Loucy (cell line): ENCODE measurements around the gene CD180.

ENCODE experiments used
- H2AFZ ChIP-seq: fragments of 200-600 bp; sonication (generic); 2 replicates; pipeline ENCODE4 v1.6.0; 2016; ENCODE audit warnings: antibody characterized with exemption, mild to moderate bottlenecking, low read length, moderate library complexity
- H3F3A ChIP-seq: fragments of 200-600 bp; 2 replicates; pipeline ENCODE4 v1.6.0; 2016; ENCODE audit warnings: antibody characterized with exemption, low read depth, mild to moderate bottlenecking
- H3K27me3 ChIP-seq: fragments of 200-600 bp; sonication (generic); 2 replicates; pipeline ENCODE4 v1.6.1; 2014; ENCODE audit warnings: low read length, mild to moderate bottlenecking; ENCODE audit not compliant: insufficient read depth, poor library complexity, severe bottlenecking
- H3K36me3 ChIP-seq: fragments of 200-600 bp; sonication (generic); 2 replicates; pipeline ENCODE4 v1.6.1; 2016; ENCODE audit warnings: low read length; ENCODE audit not compliant: insufficient read depth
- H3K4me1 ChIP-seq: fragments of 200-600 bp; sonication (generic); 2 replicates; pipeline ENCODE4 v1.5.1; 2014; ENCODE audit warnings: low read length, mild to moderate bottlenecking; ENCODE audit not compliant: insufficient read depth, poor library complexity, severe bottlenecking
- H3K4me2 ChIP-seq: fragments of 200-600 bp; sonication (generic); 2 replicates; pipeline ENCODE4 v1.6.0; 2014; ENCODE audit warnings: antibody characterized with exemption, low read length, low read depth, mild to moderate bottlenecking; ENCODE audit not compliant: poor library complexity, severe bottlenecking
- H3K4me3 ChIP-seq: fragments of 200-600 bp; sonication (generic); 2 replicates; pipeline ENCODE4 v1.5.1; 2014; ENCODE audit warnings: low read length, mild to moderate bottlenecking, mixed read lengths; ENCODE audit not compliant: poor library complexity, severe bottlenecking
- H3K79me2 ChIP-seq: fragments of 200-600 bp; sonication (generic); 2 replicates; pipeline ENCODE4 v1.6.1; 2014; ENCODE audit warnings: low read length; ENCODE audit not compliant: insufficient read depth
- H3K9ac ChIP-seq: fragments of 200-600 bp; sonication (generic); 2 replicates; pipeline ENCODE4 v1.6.0; 2014; ENCODE audit warnings: mild to moderate bottlenecking, low read depth, low read length, moderate library complexity; ENCODE audit not compliant: poor library complexity, severe bottlenecking
- H3K9me2 ChIP-seq: fragments of 200-600 bp; sonication (generic); replicated peaks from 2 replicates; pipeline ENCODE4 v1.6.1; 2016; ENCODE audit warnings: low read depth, low read length, mixed read lengths
- H3K9me3 ChIP-seq: fragments of 200-600 bp; sonication (generic); 2 replicates; pipeline ENCODE4 v1.6.1; 2014; ENCODE audit warnings: mild to moderate bottlenecking, antibody characterized with exemption, low read length, low read depth; ENCODE audit not compliant: insufficient read depth
- H4K20me1 ChIP-seq: fragments of 200-600 bp; sonication (generic); 2 replicates; pipeline ENCODE4 v1.6.0; 2014; ENCODE audit warnings: antibody characterized with exemption, low read length, mild to moderate bottlenecking; ENCODE audit not compliant: insufficient read depth, poor library complexity, severe bottlenecking
- CTCF ChIP-seq: fragments of 200-600 bp; sonication (generic); conservative IDR thresholded peaks from 2 replicates; pipeline ENCODE4 v1.5.1; 2014; ENCODE audit warnings: mild to moderate bottlenecking, antibody characterized with exemption, low read length
- EZH2phosphoT487 ChIP-seq: fragments of 200-600 bp; IDR thresholded peaks from 2 replicates; pipeline ENCODE4 v1.6.1; 2018; ENCODE audit warnings: antibody characterized with exemption, mild to moderate bottlenecking, moderate library complexity, borderline replicate concordance

CD180 gene

GRCh38 chr5:67189931-67190330, 6.7 kb downstream of the CD180 start:
- Histone ChIP-seq H2AFZ (no peak overlapping the region), H3K4me2 (no peak overlapping the region), H3K79me2 (no peaks in the 10 kb centered on the region)

GRCh38 chr5:67189079-67189354, 7.6 kb downstream of the CD180 start:
- Histone ChIP-seq H3K4me2 (no peak overlapping the region), H3K36me3 (no peaks in the 10 kb centered on the region), H3F3A (no peaks in the 10 kb centered on the region), H3K9me2 (no peaks in the 10 kb centered on the region), H2AFZ (no peak overlapping the region), H3K4me1 (peaks cover 4% of the 10 kb centered on the region), H4K20me1 (no peaks in the 10 kb centered on the region), H3K4me3 (no peak overlapping the region), H3K79me2 (no peaks in the 10 kb centered on the region), H3K27me3 (no peaks in the 10 kb centered on the region), H3K9me3 (no peaks in the 10 kb centered on the region), H3K9ac (no peak overlapping the region)
- TF ChIP-seq CTCF (no peak), EZH2phosphoT487 (no peak)

More at GRCh38 chr5:67189931-67190330, 6.7 kb downstream of the CD180 start:
- no peaks in the 10 kb centered on the region for H3K36me3 ChIP-seq
- peaks cover 4% of the 10 kb centered on the region for H3K4me1 ChIP-seq
- no peak overlapping the region for H3K9ac ChIP-seq
- H3K9me2 ChIP-seq: no peaks in the 10 kb centered on the region
- no peaks in the 10 kb centered on the region for H3K9me3 ChIP-seq
- TF ChIP-seq CTCF (no peak), EZH2phosphoT487 (no peak)
- H4K20me1 ChIP-seq: no peaks in the 10 kb centered on the region
- H3K4me3 ChIP-seq: no peak overlapping the region
- no peaks in the 10 kb centered on the region for H3K27me3 ChIP-seq
- H3F3A ChIP-seq: no peaks in the 10 kb centered on the region

- no peaks in the 10 kb centered on the region for H3K36me3 ChIP-seq
- no peaks in the 10 kb centered on the region for H4K20me1 ChIP-seq
- no peak overlapping the region for H3K4me2 ChIP-seq
- H3K4me3 ChIP-seq: no peak overlapping the region
- H3K9ac ChIP-seq: no peak overlapping the region
- no peaks in the 10 kb centered on the region for H3K9me3 ChIP-seq
- H3K4me1 ChIP-seq: peaks cover 4% of the 10 kb centered on the region
- H3F3A ChIP-seq: no peaks in the 10 kb centered on the region
- H2AFZ ChIP-seq: no peak overlapping the region
- TF ChIP-seq CTCF (no peak), EZH2phosphoT487 (no peak)
- no peaks in the 10 kb centered on the region for H3K27me3 ChIP-seq
- no peaks in the 10 kb centered on the region for H3K9me2 ChIP-seq
- no peaks in the 10 kb centered on the region for H3K79me2 ChIP-seq
Observed at GRCh38 chr5:67188274-67189078, 8.1 kb downstream of the CD180 start.
